ENCODE measurements around the gene THRSP.

DNA sequence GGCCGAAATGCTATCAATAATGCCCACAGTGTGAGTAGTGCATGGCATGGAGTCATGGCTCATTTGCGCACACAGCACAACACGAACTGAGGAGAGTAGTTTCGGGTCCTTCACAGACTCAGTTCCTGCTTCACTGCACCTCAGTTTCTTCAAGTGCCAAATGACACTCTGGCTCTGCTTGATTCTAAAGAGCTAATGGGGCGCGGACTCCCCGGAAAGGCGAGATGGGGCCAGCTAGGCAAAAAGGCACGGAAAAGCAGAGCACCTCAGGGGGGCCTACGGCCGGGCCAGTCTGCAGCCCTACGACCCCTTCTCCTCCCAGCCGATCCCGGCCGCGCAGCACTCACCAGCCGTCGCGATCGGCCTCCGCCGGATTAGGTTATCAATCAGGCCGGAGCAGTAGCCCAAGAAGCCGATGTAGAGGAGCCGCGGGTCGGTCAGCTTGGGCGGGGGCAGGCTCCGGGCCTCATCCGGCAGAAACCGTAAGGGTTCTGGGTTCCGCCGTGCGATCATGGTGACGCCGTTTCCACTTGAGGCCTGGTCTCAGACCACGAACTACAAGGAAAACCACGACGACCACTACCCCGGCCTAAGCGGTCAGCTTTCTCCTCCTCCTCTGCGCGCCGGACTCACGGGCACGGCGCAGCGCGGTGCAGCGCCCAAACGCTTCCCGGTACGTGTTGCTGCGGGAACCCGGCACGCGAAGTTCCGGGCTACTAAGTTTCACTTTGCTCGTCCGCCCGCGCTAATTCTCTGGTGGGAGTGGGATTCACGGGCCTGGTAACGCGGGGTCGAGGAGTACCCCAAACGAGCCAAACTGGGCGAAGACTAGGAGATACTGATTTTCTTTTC, 15.8 kb downstream of the THRSP start, which contains the start of gene NDUFC2:
- TF ChIP-seq, protein P1, sequence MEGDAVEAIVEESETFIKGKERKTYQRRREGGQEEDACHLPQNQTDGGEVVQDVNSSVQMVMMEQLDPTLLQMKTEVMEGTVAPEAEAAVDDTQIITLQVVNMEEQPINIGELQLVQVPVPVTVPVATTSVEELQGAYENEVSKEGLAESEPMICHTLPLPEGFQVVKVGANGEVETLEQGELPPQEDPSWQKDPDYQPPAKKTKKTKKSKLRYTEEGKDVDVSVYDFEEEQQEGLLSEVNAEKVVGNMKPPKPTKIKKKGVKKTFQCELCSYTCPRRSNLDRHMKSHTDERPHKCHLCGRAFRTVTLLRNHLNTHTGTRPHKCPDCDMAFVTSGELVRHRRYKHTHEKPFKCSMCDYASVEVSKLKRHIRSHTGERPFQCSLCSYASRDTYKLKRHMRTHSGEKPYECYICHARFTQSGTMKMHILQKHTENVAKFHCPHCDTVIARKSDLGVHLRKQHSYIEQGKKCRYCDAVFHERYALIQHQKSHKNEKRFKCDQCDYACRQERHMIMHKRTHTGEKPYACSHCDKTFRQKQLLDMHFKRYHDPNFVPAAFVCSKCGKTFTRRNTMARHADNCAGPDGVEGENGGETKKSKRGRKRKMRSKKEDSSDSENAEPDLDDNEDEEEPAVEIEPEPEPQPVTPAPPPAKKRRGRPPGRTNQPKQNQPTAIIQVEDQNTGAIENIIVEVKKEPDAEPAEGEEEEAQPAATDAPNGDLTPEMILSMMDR (conservative IDR thresholded peaks at IDR 0.05) = no peak
- peak; percentile 98 for TF ChIP-seq ZFX (IDR thresholded peaks at IDR 0.05)

Data from C4-2B (cell line).